Measurements from ENCODE around the gene ATP9B.

- TF ChIP-seq CTCF (conservative IDR thresholded peaks at IDR 0.05 in 1 of 2, IDR thresholded peaks at IDR 0.05 in 1 of 2; ENCODE audit: extremely low read depth in 1 of 2, insufficient read depth in 1 of 2, low read depth in 1 of 2, low read length in 2 of 2) = no peak
- no peak for TF ChIP-seq EZH2 (IDR thresholded peaks at IDR 0.05; ENCODE audit: borderline replicate concordance, low read length)
Observed at GRCh38 chr18:79416677-79417052, 347.5 kb downstream of the ATP9B start.
